Activated T-helper 1 cell treated with anti-CD3 and anti-CD28 coated beads, Interleukin-2, amount 50 U/mL, for 16 hours (primary cell): ENCODE data around the gene ANKRD55.
"Not testable (repeated sequence)": the region's sequence is repeated elsewhere in the genome, so short reads cannot be mapped to it uniquely, and the experiment has no call there.

Experiments
- DNase-seq, 2 donors: peaks; one replicate each; pipeline ENCODE4 v3.0.0-alpha.2; 2020; ENCODE audit warnings: low read depth in 1 of 2, low spot score in 1 of 2

ANKRD55 gene

GRCh38 chr5:56170557-56170956 lies 62.6 kb downstream of the ANKRD55 start:
- no peak for DNase-seq

- DNase-seq, result no peak
These were observed 63.2 kb downstream of the ANKRD55 start for GRCh38 chr5:56169949-56170348.

GRCh38 chr5:56169281-56169680 lies 63.8 kb downstream of the ANKRD55 start:
- no peak for DNase-seq

DNA sequence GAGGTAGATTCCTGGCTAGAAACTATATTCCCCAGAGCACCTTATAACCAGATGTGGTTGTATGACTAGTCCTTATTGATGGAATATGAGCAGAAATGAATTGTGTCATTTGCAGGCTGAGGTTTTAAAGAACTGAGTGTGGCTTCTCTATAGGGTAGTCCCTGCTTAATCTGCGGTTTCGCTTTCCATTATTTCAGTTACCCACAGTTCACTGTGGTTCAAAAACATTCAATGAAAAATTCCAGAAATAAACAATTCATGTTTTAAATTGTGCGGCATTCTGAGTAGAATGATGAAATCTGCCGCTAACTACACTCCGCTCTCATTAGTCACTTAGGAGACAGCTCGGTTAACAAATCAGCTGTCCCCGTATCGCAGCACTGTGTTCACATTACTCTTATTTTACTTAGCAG lies 65.1 kb downstream of the ANKRD55 start:
- DNase-seq, result no peak

DNA sequence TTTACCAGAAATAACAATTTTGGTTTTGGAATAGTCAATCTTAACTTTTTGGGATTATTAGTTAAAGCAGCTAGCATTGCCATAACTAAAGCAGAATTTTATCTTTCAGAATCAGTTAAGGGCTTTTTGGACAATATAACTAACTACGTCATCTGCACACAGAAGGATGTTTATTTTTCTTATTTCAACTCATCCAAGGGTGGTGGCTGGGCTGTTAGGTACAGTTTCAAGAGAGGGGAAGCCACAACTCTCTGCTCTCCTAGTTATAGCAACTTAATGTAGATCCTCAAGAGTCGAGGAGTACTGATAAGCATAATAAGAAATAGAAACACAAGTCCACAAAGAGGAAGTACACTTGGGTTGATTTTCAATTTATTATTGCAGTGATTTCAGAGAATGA lies 65.6 kb downstream of the ANKRD55 start:
- no peak for DNase-seq

DNA sequence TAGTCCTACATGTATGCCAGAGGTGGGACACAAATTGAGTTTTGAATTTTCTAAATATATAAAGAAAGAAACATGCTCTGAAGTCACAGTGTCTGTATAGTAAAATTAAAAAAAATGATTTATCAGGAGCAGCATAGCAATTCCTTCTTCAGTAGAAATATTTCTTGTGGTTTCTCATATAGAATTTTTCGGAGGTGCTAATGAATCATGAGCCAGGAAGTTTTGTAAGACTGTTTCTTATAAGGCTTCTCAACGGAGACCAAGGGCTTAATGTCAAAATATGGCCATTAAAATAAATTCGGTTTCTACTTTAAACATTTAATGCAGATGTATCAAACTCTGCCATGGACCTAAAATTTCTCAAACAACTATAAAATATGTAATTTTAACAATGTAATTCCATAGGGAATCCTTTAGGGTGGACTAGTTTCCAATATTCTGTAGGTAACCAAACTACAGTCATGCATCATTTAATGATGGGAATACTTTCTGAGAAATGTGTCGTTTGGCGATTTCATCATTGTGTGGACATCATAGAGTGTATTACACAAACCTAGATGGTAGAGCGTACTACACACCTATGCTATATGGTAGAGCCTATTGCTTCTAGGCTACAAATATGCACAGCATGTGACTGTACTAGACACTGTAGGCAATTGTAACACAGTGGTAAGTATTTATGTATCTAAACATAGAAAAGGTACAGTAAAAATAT lies 66.3 kb downstream of the ANKRD55 start:
- no peak for DNase-seq

GRCh38 chr5:56164376-56164775 lies 68.8 kb downstream of the ANKRD55 start:
- no peak for DNase-seq

DNA sequence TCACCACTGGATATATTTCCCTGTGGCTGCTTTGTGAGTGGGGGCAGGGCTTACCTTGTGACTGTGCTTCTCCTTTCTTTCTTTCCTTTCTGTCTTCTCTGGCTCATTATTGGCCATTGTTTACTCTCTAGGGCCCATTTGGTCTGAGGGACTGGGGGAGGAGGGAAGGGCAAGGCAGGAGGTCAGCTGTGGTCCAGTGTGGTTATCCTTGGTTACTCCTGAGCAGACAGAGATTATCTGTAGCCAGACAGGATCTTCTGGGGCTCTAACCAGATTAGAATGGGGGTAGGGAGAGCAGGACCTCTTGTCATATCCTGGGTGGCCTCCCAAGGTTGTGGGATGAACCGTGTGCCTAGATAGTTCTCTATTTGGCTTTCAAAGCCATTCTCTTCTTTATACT lies 71.2 kb downstream of the ANKRD55 start:
- no peak for DNase-seq

DNA sequence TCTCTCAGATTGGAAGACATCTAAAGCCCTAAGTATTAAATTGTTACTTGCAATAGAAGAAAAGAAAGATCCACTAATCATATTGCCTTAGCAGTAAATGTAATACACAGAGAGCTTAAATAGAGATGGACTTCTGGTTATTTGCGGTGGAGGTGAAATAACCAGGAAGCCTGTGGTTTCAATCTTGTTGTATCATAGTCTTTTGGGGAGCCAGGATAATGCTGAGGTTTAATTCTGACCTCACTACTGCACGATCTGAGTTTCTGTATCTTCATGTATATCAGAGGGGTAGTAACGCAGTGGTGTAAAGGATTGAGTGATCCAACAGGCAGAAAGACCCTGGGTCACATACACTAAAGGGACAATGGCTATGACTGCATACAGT lies 71.7 kb downstream of the ANKRD55 start:
- no peak for DNase-seq

DNA sequence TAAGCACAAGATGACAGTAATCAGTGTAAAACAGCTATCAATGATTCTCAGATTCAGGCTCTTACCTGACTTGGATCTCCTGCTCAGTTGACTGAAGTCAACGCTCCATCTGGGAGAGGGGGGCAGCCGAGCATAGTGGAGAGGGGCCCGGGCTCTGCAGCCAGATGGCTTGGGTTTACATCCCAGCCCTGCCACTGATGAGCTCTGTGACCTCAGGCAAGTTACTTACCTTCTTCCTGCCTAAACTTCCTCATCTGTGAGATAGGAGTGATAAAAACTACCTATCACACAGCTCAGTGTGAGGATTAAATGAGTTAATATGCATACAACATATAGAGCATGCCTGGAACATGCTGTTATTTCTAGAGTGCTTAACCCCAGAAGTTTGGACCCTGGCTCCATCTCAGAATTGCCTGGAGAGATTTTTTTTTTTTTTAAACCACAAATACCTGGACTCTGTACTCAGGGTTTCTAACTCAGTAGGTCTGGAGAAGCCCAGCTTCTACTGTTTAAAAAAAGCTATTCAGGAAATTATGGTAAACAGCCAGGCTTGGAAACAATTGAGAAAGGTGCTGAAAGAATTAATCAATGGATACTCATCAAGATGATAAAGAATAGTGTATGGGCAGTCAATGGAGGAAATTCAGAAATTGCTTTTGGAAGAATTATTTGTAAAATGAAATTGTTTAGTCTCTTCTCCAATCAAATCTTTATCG lies 72.2 kb downstream of the ANKRD55 start:
- no peak for DNase-seq

DNA sequence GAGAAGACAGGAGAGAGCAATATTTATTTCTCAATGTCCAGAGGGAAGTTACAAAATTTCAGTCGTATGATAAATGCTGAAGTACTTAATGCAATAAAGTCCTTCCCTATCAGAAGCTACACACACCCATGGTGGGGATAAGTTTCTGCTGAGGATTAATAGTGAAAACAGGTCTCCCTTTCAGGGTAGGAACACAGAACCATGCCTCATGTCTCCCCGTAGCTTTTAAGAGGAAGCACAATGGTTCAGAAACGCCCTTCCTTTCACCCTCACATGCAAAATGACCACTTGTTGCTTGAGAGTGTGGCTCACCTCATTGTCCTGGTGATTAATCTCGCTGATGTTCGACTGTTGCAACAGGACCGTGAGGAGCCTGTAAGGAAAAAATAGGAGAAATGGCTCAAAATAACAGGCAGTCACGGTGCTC lies 73.6 kb downstream of the ANKRD55 start:
- DNase-seq, result no peak

DNA sequence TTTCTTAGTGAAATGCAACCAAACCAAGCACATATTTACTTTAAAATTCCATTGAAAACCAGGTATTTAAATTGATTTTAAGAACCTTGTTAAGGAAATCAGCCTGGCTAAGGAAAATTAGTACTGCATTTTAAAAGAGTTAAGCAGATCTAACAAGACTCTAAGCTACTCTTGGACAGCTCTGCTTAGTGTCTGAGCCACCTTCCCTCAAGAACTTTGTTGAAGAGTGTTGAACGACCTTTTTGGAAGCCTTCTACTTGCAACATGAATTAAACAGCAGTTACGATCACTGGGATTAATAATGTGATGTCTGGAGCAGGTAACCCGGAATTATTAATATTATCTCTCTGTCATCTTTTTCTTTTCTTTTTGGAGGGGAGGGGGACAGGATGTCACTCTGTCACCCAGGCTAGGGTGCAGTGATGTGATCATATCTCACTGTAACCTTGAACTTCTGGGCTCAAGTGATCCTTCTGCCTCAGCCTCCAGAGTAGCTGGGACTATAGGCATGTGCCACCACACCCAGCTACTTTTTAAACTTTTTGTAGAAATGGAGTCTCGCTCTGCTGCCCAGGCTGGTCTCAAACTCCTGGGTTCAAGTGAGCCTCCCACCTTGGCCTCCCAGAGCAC lies 74.7 kb downstream of the ANKRD55 start:
- no peak for DNase-seq

GRCh38 chr5:56157191-56157621 lies 75.9 kb downstream of the ANKRD55 start:
- DNase-seq, result not testable (repeated sequence)

DNA sequence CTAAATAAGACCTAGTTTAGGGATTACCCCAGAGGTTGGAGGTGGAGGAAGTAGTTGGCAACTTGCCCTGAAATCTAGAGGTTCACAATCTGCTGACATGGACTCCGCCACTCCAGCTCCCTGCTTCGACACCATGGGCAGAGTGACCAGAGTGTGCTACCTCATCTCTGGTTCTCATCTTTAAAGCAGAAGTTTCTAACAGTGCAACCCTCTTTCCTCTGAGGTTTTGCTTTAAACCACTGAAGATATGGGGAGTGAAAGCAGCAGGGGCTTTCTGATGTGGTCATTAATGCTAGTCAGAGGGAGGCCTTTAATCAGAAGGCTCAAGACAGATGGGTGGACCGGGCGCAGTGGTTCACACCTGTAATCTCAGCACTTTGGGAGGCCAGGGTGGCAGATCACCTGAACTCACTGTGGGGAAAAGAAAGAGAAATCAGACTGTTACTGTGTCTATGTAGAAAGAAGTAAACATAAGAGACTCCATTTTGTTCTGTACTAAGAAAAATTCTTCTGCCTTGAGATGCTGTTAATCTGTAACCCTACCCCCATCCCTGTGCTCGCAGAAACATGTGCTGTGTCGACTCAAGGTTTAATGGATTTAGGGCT lies 76.4 kb downstream of the ANKRD55 start:
- not testable (repeated sequence) for DNase-seq

GRCh38 chr5:56155992-56156584 lies 77.0 kb downstream of the ANKRD55 start:
- DNase-seq, result no peak

GRCh38 chr5:56154732-56155484 lies 78.2 kb downstream of the ANKRD55 start:
- no peak for DNase-seq

GRCh38 chr5:56152437-56152836 lies 80.7 kb downstream of the ANKRD55 start:
- no peak for DNase-seq

DNA sequence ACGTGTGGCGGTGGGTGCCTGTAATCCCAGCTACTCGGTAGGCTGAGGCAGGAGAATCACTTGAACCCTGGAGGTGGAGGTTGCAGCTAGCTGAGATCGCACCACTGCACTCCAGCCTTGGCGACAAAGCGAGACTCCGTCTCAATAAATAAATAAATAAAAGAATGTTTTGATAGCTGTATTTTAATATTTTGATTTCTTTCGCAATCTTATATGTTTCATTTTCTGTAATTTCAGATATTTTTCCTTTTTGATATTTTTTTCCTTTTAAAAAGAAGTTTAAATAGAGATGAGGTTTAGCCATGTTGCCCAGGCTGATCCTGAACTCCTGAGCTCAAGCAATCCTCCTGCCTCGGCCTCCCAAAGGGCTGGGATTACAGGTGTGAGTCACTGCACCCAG lies 82.4 kb downstream of the ANKRD55 start:
- not testable (repeated sequence) for DNase-seq

DNA sequence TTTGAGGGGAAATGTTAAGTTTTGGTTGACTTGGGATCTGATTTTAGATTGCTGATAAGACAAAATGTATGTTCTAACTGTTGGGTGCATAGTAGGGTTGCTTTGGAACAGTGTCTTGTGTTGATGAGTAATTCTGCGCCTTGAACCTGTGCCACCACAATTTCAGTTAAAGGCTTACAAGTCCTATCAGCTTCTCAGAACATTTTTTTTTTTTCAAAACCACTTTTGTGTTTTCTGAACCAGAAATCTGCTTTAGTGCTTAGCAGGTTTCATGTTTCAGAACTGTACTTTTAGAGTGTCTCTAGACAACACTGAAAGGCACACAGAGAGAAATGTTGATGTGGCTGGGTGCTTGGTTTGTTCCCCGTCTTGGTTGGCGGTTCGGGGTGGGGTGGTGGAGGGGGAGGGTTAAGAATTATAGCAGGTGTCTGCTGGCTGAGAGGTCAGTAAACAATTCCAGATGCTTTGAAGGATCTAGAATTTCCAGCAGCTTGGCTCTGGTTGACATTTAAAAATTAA lies 84.6 kb downstream of the ANKRD55 start:
- DNase-seq, result no peak

DNA sequence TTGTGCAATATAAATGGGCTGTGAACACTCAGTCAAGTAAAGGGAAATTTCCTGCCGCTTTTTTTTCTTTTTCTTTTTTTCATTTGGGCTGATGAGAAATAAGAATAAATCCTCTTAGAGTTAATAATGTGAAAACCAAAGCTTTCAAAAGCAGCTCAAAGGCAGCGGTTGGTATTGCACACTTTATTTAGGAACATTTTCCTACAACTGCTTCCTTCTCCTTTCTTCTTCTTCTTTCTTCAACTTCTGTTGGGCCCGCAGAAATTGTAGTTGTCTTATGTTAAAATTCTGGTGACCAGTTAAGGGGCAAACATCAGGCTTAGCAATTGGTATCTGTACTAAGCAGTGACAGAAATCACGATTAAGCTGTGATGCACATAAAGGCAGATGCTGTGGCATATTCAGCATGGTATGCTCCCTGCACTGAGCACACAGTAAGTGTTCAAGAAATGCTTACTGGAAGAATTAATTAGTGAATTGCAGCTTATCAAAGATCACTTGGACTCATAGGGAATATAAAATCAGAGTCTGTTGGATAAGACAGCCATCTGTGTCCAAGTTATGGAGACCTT lies 85.4 kb downstream of the ANKRD55 start:
- no peak for DNase-seq
